Neural cell (in vitro differentiated cells): ENCODE data around the gene BHLHE23.

Source experiments
- EP300 ChIP-seq: fragments of 450-650 bp; conservative IDR thresholded peaks from 2 replicates; pipeline ENCODE4 v1.6.1; 2014; ENCODE audit warnings: antibody characterized with exemption, mild to moderate bottlenecking, moderate library complexity; ENCODE audit not compliant: poor library complexity, severe bottlenecking
- EZH2 ChIP-seq: fragments of 200-600, 300-800 bp; shearing (Covaris generic), sonication (generic); IDR thresholded peaks from 2 replicates; pipeline ENCODE4 v1.6.1; 2014; ENCODE audit warnings: antibody characterized with exemption, low read length, borderline replicate concordance, mild to moderate bottlenecking; ENCODE audit not compliant: insufficient read depth, poor library complexity, severe bottlenecking
- MXI1 ChIP-seq: fragments of 450-650 bp; conservative IDR thresholded peaks from 2 replicates; pipeline ENCODE4 v1.6.1; 2014; ENCODE audit warnings: antibody characterized with exemption, mild to moderate bottlenecking; ENCODE audit not compliant: poor library complexity, severe bottlenecking
- POLR2AphosphoS5 ChIP-seq: IDR thresholded peaks from 2 replicates; pipeline ENCODE4 v1.6.1; 2012
- RAD21 ChIP-seq: fragments of 450-650 bp; conservative IDR thresholded peaks from 2 replicates; pipeline ENCODE4 v1.6.1; 2014; ENCODE audit warnings: antibody characterized with exemption, mild to moderate bottlenecking, moderate library complexity
- REST ChIP-seq: IDR thresholded peaks from 2 replicates; pipeline ENCODE4 v1.6.1; 2012; ENCODE audit warnings: borderline replicate concordance
- SMC3 ChIP-seq: fragments of 450-650 bp; conservative IDR thresholded peaks from 2 replicates; pipeline ENCODE4 v1.6.1; 2014; ENCODE audit warnings: antibody characterized with exemption, mild to moderate bottlenecking, moderate library complexity; ENCODE audit not compliant: poor library complexity
- TAF1 ChIP-seq: IDR thresholded peaks from 2 replicates; pipeline ENCODE4 v1.6.1; 2012; ENCODE audit warnings: low read depth
- TF ChIP-seq, protein P1 (sequence below): fragments of 450-650 bp; IDR thresholded peaks from 2 replicates; pipeline ENCODE4 v1.5.1; 2014; ENCODE audit warnings: antibody characterized with exemption, mild to moderate bottlenecking, moderate library complexity; ENCODE audit not compliant: poor library complexity, severe bottlenecking

DNA sequence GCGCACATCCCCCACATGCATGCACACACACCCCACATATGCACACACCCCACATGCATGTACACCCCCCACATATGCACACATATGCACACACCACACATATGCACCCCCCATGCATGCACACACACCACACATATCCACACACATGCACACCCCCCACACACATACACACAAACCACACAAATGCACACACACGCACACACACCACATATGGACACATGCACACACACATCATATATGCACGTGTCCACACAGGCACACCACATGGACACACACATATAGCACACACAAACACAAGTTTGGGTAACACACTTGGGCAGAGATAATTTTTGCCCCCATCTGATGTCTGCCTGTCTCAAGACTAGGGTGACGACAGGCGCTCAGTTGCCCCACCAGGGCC is 8.3 kb downstream of the BHLHE23 start:
- TF ChIP-seq, protein P1, sequence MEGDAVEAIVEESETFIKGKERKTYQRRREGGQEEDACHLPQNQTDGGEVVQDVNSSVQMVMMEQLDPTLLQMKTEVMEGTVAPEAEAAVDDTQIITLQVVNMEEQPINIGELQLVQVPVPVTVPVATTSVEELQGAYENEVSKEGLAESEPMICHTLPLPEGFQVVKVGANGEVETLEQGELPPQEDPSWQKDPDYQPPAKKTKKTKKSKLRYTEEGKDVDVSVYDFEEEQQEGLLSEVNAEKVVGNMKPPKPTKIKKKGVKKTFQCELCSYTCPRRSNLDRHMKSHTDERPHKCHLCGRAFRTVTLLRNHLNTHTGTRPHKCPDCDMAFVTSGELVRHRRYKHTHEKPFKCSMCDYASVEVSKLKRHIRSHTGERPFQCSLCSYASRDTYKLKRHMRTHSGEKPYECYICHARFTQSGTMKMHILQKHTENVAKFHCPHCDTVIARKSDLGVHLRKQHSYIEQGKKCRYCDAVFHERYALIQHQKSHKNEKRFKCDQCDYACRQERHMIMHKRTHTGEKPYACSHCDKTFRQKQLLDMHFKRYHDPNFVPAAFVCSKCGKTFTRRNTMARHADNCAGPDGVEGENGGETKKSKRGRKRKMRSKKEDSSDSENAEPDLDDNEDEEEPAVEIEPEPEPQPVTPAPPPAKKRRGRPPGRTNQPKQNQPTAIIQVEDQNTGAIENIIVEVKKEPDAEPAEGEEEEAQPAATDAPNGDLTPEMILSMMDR: no peak
- no peak for TF ChIP-seq SMC3
- TF ChIP-seq REST: no peak
- TF ChIP-seq EP300: no peak
- TF ChIP-seq MXI1: no peak
- no peak for TF ChIP-seq RAD21
- TF ChIP-seq EZH2: no peak
- no peak for TF ChIP-seq POLR2AphosphoS5
- no peak for TF ChIP-seq TAF1
